Superior temporal gyrus (tissue), 1 donor: Measurements from ENCODE around the gene FAM221A.
"Not testable (repeated sequence)": the region's sequence is repeated elsewhere in the genome, so short reads cannot be mapped to it uniquely, and the experiment has no call there.

Experiments
- DNase-seq: peaks from one replicate; pipeline ENCODE4 v3.0.0-alpha.2; 2016; ENCODE audit errors: extremely low spot score

FAM221A gene, protein sequence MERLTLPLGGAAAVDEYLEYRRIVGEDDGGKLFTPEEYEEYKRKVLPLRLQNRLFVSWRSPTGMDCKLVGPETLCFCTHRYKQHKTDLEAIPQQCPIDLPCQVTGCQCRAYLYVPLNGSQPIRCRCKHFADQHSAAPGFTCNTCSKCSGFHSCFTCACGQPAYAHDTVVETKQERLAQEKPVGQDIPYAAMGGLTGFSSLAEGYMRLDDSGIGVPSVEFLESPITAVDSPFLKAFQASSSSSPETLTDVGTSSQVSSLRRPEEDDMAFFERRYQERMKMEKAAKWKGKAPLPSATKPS

DNA sequence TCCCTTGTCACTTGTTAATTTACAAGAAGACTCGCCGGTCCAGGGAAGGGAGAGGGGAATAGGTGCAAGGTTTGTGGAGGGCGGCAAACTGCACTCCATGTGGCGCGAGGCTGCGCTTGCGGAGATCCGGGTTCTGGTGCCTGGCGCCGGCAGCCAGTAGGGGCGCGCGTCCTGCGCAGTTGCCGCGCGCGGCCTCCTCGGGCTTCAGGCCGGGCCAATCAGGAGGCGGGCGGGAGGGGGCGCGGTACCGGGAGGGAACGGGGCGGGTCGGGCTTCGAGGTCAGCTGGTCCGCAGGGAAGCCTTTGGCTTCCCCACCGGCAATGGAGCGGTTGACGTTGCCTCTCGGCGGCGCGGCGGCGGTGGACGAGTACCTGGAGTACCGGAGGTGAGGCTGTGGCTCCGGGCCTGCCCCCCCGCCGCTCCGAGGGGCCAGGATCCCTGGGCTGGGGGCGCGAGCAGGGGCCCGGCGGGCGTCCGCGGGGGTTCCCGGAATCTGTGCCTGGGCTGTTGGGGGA, at the start of gene FAM221A:
TSS of gene FAM221A (plus strand) at position 302 of the 516 bp plus-strand sequence. CDS start at position 322, 20 bp downstream.
- DNase-seq = peak; percentile 88

DNA sequence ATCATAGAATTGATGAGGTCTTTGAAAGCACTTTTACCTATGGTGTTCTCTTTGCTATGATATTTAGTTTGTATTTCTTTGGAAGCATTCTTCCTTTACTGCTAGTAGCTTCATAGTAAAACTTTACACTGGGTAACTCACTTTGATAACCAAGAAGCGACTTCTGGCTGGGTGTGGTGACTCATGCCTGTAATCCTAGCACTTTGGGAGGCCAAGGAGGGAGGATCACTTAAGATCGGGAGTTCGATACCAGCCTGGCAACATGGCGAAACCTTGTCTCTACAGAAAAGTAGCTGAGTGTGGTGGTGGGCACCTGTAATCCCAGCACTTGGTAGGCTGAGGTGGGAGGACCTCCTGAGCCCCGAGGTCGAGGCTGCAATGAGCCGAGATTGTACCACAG, 46.6 kb upstream of the FAM221A start:
- DNase-seq = no peak

DNA sequence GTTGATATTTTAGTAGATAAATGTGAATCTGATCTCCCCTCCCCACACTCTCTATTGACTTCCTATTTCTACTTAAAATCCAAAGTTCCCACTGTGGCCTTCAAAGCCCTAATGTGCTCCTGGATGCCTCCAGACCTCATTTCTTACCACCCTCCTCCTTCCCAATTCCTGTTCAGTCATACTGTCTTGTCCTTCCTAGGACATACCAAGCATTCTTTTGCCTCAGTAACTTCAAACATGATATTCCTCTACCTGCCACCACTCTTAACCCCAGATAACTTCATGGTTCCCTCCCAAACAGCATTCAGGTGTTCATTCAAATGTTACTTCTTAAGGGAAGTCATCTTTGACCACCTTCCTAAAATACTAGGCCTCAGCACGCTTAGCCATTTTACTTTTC, 34.2 kb upstream of the FAM221A start:
- DNase-seq = no peak

DNA sequence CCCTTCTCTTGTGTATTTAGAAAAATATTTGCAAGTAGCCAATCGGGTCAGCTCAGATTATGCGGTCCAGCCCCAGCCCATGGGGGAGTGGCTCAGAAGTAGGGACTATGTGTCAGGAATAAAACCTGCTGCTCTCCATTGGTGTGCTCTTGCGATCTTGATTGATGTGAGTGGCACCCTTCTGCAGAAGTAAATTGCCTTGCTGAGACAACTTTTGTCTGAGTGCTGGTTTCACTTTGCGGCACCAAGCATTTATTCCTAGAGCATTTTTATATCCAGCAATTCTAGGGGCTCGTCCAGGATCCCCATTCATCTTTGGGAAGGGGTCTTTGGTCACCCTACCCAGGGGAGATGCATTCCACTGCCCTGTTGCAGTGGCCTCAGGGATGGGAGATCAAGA, 26.1 kb upstream of the FAM221A start:
- no peak for DNase-seq

DNA sequence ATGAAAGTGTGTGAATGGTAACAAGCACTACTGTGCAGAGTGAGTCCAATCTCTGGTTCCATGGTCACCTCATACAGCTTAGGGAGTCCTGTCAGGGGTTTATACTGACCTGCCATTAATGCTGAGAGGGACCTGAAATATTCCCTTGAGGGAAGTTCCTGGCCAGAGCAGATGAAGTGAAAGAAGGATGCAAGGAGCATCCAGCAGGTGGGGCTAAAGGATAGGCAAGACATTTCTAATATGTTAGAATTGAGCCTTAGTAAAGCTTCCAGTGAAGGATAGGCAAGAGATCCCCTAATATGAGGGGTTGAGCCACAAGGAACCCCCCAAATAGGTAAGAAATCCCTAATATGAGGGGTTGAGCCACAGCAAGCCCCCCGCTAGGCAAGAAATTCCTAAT, 25.5 kb upstream of the FAM221A start:
- peak; percentile 70 for DNase-seq

DNA sequence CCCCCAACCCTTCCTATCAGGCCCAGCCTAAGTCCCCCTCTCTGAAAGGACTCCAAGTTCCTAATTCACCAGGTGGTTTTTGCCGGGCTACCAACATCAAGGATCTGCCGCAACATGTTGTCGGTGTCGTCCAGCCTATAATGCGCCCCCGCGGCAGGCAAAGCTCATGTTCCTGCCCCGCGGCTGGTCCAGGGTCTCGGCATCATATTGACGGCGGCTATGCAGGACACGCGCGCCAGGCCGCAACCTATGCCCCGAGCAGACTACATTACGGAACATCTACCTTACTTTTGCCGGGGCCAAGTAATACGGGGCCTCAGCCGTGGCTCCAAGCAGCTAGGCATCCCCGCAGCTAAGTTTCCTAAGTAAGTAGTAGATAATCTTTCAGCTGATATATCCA, 24.6 kb upstream of the FAM221A start:
- DNase-seq = no peak

DNA sequence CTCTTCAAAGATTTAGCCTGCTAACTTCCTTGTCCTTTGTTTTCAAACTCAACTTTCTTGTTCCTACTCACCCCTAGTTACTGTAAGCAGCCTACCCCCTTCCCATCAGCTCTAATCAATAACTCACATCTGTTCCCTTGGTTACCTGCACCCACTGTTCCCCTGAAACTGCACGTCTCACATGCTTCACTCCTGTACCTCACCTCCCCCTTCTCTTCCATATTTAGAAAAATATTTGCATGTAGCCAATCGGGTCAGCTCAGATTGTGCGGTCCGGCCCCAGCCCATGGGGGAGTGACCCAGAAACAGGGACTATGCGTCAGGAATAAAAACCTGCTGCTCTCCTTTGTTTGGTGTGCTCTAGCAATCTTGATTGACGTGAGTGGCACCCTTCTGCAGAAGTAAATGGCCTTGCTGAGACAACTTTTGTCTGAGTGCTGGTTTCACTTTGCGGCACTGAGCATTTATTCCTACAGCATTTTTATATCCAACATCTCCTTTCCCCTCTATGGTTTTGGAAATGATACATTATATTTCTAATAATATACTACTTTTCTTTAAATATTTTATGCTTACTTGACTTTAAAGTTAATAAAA, 21.1 kb upstream of the FAM221A start:
- DNase-seq = no peak

DNA sequence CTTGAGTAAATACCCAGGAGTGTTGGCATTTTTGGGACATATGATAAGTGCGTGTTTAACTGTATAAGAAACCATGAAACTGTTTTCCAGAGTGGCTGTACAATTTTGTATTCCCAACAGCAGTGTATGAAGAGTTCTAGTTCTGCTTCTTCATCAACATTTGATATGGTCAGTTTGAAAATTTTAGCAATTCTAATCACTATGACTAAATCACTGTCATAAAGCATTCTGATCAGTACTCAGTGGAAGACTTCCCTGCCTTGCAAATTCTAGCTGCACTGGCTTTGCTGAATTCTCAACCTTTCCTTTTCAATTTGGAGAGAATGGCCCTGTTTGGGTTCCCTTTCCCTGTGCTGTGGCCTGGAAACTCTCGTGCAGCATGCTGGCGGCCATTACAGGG, 18.6 kb upstream of the FAM221A start:
- no peak for DNase-seq

DNA sequence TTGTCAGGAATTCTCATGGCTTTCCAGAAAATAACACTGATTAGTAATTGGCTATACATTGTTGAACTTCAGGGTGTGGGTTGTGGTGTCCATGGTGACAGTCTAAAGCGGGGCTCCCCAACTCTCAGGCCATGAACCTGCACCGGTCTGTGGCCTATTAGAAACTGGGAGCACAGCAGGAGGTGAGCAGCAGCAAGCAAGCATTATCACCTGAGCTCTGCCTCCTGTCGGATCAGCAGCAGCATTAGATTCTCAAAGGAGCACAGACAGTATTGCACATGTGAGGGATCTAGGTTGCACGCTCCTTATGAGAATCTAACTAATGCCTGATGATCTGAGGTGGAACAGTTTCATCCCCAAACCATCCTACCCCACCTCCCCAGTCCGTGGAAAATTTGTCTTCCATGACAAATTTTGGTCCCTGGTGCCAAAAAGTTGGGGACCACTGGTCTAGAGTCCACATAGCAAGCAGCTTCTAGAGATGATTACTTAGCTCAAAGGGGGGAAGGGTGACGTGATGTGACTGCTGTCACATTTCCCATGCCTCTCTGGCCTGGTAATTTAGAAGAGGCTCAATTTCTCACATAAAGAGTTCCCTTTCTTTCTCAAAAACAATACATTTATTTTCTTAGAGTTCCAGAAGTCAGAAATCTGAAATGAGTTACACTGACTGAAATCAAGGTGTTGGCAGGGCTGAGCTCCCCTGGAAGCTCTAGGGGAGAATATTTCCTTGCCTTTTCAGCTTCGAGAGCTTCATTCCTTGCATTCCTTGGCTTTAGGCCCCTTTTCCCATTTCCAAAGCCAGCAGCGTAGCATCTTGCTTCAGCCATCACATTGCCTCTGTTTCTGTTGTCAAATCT, 17.6 kb upstream of the FAM221A start:
- no peak for DNase-seq

DNA sequence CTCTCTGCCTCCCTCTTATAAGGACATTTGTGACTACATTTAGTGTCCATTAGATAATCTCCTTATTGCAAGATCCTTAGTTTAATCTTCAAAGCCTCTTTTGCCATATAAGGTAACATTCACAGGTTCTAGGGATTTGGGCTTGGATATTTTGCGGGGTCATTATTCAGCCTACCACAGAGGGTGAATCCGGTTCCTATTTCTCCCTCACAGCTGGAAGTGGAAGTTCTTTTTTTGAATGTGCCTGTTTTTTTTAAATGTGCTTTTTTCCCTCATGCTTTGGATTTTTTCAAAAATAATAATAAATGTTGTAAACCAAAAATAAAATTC, 17.1 kb upstream of the FAM221A start:
- no peak for DNase-seq

DNA sequence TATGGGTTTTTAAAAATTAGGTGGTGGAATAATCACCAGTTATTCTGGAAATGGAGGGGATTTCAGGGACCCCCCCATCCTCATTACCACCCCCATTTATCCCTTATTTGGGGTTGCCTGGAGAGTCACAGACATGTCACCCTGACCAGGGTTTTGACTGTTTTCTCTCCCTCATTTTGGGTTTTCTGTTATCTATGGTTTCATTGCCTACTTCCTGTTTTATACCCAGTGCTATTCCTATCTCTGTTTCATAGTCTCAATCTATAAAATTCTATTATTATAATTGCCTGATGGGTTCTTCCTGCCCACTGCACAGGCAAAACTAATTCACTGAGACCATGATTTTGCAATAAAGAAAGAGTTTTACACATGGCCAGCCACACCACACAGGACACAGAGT, 15.9 kb upstream of the FAM221A start:
- DNase-seq = no peak

DNA sequence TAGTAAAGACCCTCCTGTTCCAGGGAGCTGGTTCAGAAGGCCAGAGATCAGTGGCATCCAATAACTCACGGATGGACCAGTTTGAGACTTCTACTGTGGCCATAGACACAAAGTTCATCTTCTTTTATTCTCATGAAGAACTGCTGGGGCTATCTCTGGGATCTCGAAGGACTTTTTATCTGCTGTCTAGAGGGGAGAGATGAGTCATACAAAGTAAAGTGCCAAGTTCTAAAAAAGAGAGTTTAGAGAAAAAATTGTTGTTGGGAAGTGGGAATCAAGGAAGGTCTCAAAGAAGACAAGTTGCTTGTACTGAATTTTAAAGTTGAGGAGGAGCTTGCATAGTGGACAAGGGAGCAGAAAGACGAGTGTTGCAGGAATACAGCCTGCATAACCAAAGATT, 8.0 kb upstream of the FAM221A start:
- DNase-seq = no peak

DNA sequence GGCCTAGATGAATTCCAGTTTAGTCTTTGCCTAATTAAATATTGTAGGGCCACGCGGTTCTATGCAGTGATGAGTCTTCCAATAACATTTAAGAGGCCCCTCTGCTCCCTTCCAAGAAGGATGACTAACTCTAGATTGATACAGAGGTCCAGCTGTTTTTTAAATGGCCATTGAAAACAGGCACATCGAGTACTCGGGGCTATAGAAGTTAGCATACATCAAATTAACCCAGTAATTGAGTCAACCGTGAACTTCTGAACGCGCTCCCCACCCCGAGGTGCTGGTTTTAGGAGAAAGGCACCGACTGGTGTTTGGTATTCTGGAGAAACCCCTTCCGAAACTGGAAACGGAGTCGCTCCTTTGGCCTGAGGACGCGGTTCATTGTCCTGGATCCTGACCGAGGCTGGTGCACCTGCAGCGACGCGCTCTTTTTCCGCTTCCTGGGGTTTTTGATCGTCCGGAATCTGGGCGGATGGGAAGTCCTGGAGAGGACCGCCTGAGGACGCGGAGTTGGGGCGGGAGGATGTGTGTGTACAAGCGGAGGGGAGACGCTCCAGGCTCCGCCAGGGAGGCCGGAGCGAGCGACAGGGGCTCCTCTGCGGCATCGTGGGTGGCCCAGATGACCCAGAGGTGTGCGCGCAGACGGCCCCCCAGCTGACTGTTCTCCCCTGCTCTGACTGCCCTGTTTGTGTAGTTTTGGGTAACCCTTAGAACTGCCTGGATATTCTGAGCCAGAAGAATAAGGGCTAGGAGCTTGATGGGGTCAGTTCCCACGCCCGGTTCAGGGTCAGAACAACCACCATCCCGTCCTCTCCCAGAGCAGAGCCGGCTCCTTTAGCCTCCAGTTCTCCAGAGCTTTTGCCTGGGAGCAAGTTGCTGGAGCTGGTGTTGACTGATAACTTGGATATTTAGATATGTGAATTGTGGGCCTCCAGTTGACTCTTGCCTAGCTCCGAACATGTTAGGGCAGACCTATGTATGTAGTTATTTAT, 711 bp downstream of the FAM221A start:
- peak; percentile 75 for DNase-seq

DNA sequence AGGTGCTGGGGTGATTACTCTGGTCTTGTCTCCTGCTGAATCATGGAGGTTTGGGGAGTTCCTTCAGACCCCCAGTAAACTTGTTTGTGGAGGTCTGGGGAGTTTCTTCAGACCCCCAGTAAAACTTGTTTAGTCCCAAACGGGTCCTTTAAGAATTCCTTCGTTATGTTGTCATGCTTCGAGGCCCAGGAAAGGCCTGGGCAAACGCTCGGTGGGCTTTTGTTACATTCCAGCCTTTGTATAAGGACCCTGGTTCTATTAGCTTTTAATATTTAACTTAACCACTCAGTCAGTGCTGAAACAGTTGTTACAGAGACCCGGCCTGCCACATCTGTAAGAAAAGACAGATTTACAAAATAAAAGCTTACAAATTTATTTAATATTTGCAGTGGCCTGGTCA, 4.0 kb downstream of the FAM221A start:
- DNase-seq = not testable (repeated sequence)

DNA sequence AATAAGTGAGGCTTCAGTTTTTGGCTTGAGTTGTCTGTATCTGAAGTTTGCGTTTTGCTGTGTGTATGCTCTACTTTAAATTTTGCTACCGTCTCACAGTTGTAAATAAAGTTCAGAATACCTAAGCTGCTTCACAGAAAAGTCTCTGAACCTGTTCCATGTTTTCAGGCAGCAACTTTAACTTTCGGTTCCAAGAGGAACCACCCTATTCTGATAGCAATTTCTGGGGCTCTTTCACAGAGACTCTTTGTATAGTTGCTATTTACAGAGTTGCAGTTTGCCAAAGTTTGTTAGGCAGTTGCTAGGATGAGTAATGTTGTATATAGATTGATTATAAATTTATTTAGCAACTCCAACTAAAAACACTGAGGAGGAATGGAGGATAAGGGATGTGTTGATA, 5.7 kb downstream of the FAM221A start:
- peak; percentile 31 for DNase-seq

DNA sequence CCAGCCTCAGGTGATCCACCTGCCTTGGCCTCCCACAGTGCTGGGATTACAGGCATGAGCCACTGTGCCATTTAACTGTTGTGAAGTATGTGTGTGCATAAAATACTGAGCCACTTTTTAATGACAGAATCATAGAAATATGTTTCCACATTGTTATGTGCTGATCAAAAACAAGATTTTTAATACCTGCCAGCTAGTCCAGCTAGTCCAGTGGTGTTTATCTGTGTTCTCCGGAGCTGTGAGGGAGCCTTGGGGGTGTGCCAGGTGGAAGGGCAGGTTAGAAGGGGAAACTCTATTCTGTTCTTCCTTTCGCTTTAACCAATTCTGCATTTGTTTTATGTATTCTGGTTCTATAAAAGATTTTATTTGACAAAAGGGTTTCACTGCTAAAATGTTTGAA, 7.0 kb downstream of the FAM221A start:
- no peak for DNase-seq

DNA sequence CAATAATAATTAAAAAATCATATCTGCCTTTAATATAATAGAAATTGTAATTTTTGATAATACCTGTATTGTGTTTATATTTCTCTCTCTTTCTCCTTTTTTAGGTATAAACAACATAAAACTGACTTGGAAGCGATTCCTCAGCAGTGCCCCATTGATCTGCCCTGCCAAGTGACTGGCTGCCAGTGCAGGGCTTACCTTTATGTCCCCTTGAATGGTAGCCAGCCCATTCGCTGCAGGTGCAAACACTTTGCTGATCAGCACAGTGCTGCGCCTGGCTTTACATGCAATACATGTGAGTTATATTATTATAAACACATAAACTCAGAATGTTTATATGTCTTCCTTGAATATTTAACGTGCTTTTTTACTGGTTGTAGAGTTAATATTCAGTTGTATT, 9.2 kb downstream of the FAM221A start:
- DNase-seq = no peak

DNA sequence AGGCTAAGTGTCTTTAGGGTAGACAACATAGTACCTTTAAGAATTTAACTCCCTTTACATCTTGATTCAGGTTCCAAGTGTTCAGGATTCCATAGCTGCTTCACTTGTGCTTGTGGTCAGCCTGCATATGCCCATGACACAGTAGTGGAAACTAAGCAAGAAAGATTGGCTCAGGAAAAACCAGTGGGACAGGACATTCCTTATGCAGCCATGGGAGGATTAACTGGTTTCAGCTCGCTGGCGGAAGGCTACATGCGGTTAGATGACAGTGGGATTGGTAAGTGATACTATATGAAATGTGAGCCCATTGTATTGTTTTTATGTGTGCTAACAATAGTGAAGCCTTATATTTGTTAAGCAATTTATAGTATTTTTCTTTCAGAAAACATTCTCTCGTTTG, 11.3 kb downstream of the FAM221A start:
- DNase-seq = no peak

DNA sequence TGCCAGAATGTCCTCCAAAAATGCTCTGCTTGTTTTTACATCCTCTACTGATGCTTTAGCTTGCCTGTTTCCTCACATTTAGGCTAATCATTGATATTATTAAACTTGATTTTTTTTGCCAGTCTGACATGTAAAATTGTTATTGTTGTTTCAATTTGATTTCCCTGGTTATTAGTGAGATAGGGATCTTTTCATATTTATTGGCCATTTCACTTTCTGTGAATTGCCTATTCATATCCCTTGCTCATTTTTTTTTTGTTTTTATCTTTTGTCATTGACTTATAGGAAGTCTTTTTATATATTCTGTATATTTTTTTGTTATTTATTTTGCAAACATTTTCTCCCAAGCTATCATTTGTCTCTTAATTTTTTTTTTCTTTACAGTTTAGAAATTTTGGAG, 13.2 kb downstream of the FAM221A start:
- no peak for DNase-seq

DNA sequence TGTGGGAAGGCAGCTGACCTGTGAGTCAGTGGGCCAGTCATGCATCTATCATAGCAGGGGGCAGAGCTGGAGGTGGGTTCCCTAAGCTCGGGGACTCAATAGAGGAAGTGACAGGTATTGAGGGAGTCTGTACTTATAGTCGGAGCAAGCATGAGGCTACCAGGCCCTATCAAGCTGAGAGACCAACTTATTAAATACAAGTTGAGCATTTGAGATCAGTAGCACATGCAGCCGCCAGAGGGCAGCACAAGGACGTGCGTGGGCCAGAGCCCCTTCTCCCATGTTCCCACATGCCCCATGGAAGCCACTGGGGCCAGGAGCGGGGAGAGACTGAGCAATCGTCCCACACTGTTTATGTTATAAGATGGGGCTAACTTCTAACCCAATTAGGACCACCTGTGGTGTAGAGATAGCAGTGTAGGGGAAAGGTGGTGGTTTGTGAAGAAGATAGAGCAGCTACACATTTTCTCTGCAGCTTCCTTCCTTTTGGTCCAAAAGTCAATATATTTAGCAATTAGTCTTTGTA, 17.0 kb downstream of the FAM221A start:
- DNase-seq = no peak

DNA sequence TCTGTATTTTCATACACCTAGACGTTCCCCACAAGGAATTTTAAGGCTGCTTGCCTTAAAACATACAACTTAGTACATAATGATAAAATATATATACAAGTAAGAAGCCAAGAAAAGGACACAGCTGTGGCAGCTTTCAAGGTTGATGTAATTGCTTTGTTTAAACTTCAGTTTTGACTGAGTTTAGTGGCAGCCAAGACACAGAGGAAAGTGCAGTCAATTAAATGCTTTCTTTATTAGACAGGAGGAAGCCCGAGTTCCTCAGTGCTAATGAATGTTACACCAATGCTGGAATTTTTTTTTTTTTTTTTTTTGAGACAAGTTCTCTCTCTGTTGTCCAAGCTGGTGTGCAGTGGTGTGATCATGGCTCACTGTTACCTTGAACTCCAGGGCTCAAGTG, 18.8 kb downstream of the FAM221A start:
- no peak for DNase-seq
